ENCODE measurements around the gene ZNF451. TPM values are rescaled to one million over a fixed set of nuclear protein-coding genes. Genes with fewer than 3 reads are reported as not detected.

ZNF451 gene
- total RNA-seq, 4 donors from 2014 or later: 34.9 to 102 (median 42.7) TPM

- no peak for DNase-seq (ENCODE audit: low spot score in 2 of 2)
- no peaks in the 10 kb centered on the region for H3K9me3 ChIP-seq
- TF ChIP-seq POLR2AphosphoS5 (IDR thresholded peaks at IDR 0.05): no peak
- TF ChIP-seq, protein P1, sequence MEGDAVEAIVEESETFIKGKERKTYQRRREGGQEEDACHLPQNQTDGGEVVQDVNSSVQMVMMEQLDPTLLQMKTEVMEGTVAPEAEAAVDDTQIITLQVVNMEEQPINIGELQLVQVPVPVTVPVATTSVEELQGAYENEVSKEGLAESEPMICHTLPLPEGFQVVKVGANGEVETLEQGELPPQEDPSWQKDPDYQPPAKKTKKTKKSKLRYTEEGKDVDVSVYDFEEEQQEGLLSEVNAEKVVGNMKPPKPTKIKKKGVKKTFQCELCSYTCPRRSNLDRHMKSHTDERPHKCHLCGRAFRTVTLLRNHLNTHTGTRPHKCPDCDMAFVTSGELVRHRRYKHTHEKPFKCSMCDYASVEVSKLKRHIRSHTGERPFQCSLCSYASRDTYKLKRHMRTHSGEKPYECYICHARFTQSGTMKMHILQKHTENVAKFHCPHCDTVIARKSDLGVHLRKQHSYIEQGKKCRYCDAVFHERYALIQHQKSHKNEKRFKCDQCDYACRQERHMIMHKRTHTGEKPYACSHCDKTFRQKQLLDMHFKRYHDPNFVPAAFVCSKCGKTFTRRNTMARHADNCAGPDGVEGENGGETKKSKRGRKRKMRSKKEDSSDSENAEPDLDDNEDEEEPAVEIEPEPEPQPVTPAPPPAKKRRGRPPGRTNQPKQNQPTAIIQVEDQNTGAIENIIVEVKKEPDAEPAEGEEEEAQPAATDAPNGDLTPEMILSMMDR (IDR thresholded peaks at IDR 0.05): no peak
- no peak for TF ChIP-seq EP300 (IDR thresholded peaks at IDR 0.05)
- TF ChIP-seq POLR2A (IDR thresholded peaks at IDR 0.05): no peak
- no peak overlapping the region for H3K4me3 ChIP-seq
- WGBS: 75% methylated on average over 1 of the region's 1 CpG
- H3K4me1 ChIP-seq: no peaks in the 10 kb centered on the region
- H3K27ac ChIP-seq: no peak overlapping the region
- no peaks in the 10 kb centered on the region for H3K27me3 ChIP-seq
- no peaks in the 10 kb centered on the region for H3K36me3 ChIP-seq
These were observed 111.7 kb downstream of the ZNF451 start for GRCh38 chr6:57201718-57202117.

- no peak overlapping the region for H3K4me3 ChIP-seq
- DNase-seq (ENCODE audit: low spot score in 2 of 2): no peak
- no peaks in the 10 kb centered on the region for H3K27me3 ChIP-seq
- TF ChIP-seq POLR2A (IDR thresholded peaks at IDR 0.05) (no peak), POLR2AphosphoS5 (IDR thresholded peaks at IDR 0.05) (no peak), EP300 (IDR thresholded peaks at IDR 0.05) (no peak)
- TF ChIP-seq, protein P1 (IDR thresholded peaks at IDR 0.05): no peak
- H3K4me1 ChIP-seq: no peaks in the 10 kb centered on the region
- H3K27ac ChIP-seq: no peak overlapping the region
- no peaks in the 10 kb centered on the region for H3K36me3 ChIP-seq
- WGBS: 86% methylated on average over 7 of the region's 7 CpGs
- H3K9me3 ChIP-seq: no peaks in the 10 kb centered on the region
These were observed 115.8 kb downstream of the ZNF451 start for GRCh38 chr6:57205550-57206328.

DNA sequence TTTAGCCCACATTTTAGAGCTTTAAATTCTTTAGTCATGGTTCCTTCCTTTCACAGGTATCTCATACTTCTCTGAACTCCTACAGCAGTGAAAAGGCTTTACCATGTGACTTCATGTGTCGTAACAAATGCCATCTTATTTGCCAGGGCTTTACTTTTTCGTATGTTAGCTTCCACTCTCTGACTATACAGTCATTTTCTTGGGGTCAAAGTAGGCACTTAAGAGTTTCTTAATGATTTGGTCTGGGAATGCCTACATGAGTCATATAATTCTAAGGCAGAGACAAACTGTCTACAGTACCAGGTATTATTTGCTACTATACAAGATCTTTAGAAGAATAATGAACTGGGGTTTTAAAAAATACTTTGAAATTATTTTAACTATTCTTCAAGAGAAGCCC is 117.2 kb downstream of the ZNF451 start:
- TF ChIP-seq, protein P1 (IDR thresholded peaks at IDR 0.05): no peak
- 84% methylated on average over 2 of the region's 2 CpGs for WGBS

GRCh38 chr6:57207872-57208271 is 117.9 kb downstream of the ZNF451 start:
- DNase-seq (ENCODE audit: low spot score in 2 of 2): no peak
- H3K9me3 ChIP-seq: no peaks in the 10 kb centered on the region
- TF ChIP-seq, protein P1 (IDR thresholded peaks at IDR 0.05): no peak
- no peak for TF ChIP-seq POLR2AphosphoS5 (IDR thresholded peaks at IDR 0.05)
- TF ChIP-seq POLR2A (IDR thresholded peaks at IDR 0.05): no peak
- TF ChIP-seq EP300 (IDR thresholded peaks at IDR 0.05): no peak
- WGBS: 95% methylated on average over 4 of the region's 4 CpGs
- no peak overlapping the region for H3K27ac ChIP-seq
- no peak overlapping the region for H3K4me3 ChIP-seq
- H3K27me3 ChIP-seq: no peaks in the 10 kb centered on the region
- H3K36me3 ChIP-seq: no peaks in the 10 kb centered on the region
- no peaks in the 10 kb centered on the region for H3K4me1 ChIP-seq

More for the DNA sequence above, 117.2 kb downstream of the ZNF451 start:
- Histone ChIP-seq H3K4me3 (no peak overlapping the region), H3K4me1 (no peaks in the 10 kb centered on the region), H3K27me3 (no peaks in the 10 kb centered on the region), H3K36me3 (no peaks in the 10 kb centered on the region), H3K9me3 (no peaks in the 10 kb centered on the region), H3K27ac (no peak overlapping the region)
- no peak for DNase-seq (ENCODE audit: low spot score in 2 of 2)

DNA sequence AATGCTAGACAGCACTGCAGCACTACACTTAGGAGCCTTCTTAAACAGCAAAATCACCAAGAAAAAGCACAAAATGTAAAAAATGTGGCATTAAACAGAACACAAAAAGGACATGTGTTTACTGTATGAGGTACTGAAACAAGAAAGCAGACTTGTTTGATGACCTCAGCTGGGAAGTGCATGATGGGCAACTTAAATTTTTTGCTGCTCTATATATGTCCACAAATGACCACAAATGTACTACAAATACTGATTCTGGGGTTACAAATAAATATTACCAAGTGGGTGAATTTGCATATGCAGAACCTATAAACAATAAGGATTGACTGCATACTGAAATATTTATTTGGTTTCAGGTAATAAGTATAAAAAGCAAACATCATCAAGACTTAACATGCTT is 119.0 kb downstream of the ZNF451 start:
- Histone ChIP-seq H3K27me3 (no peaks in the 10 kb centered on the region), H3K36me3 (no peaks in the 10 kb centered on the region), H3K27ac (no peak overlapping the region), H3K9me3 (no peaks in the 10 kb centered on the region), H3K4me1 (no peaks in the 10 kb centered on the region), H3K4me3 (no peak overlapping the region)
- DNase-seq (ENCODE audit: low spot score in 2 of 2): no peak
- no peak for TF ChIP-seq POLR2AphosphoS5 (IDR thresholded peaks at IDR 0.05)
- TF ChIP-seq, protein P1 (IDR thresholded peaks at IDR 0.05): no peak
- no peak for TF ChIP-seq POLR2A (IDR thresholded peaks at IDR 0.05)
- no peak for TF ChIP-seq EP300 (IDR thresholded peaks at IDR 0.05)
